ENCODE data around the gene HS3ST3B1. TPM values are rescaled to one million over a fixed set of nuclear protein-coding genes. Genes with fewer than 3 reads are reported as not detected.

The HS3ST3B1 gene
- total RNA-seq, 4 donors from 2014 or later, result 1.5 to 5.3 (median 3.1) TPM; not detected in 1

- Histone ChIP-seq H3K4me1 (peaks cover 0 to 6% of the 10 kb centered on the region in 2 donors), H3K4me3 (peak overlapping the region; percentile 19 to 40), H3K27me3 (peaks cover 4 to 34% of the 10 kb centered on the region in 2 donors), H3K27ac (peak overlapping the region; percentile 18 to 38), H3K36me3 (no peaks in the 10 kb centered on the region), H3K9me3 (no peaks in the 10 kb centered on the region)
- intact Hi-C loops (cut with DNase I; ENCODE audit: low total_unique reads), result no loop called here
- peak; percentile 65 to 87 for DNase-seq
- no peak for TF ChIP-seq POLR2A (IDR thresholded peaks at IDR 0.05)
- TF ChIP-seq, protein P1, sequence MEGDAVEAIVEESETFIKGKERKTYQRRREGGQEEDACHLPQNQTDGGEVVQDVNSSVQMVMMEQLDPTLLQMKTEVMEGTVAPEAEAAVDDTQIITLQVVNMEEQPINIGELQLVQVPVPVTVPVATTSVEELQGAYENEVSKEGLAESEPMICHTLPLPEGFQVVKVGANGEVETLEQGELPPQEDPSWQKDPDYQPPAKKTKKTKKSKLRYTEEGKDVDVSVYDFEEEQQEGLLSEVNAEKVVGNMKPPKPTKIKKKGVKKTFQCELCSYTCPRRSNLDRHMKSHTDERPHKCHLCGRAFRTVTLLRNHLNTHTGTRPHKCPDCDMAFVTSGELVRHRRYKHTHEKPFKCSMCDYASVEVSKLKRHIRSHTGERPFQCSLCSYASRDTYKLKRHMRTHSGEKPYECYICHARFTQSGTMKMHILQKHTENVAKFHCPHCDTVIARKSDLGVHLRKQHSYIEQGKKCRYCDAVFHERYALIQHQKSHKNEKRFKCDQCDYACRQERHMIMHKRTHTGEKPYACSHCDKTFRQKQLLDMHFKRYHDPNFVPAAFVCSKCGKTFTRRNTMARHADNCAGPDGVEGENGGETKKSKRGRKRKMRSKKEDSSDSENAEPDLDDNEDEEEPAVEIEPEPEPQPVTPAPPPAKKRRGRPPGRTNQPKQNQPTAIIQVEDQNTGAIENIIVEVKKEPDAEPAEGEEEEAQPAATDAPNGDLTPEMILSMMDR (IDR thresholded peaks at IDR 0.05), result no peak
These were observed 8.3 kb downstream of the HS3ST3B1 start for GRCh38 chr17:14308965-14309879.

DNA sequence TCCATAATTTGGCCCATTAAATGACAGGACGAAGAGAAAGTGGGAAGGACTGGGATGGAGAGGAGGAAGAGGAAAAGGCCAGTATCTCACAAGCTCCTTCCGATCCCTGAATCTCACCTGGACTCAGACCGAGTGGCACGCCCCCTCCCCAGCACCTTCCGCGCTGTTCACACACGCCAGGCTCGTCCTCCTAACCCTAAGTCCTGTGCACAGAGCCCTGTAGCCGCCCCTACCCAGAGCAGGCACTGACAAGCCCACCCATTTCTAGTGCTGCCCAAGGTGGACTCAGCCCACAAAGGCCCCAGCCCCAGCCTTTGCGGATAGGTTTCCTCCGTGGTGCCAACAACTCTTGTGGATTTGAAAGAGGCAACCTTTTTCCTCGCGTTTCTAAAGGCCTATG lies 9.2 kb downstream of the HS3ST3B1 start:
- no peak overlapping the region for H3K4me3 ChIP-seq
- peaks cover 0 to 6% of the 10 kb centered on the region in 2 donors for H3K4me1 ChIP-seq
- intact Hi-C loops (cut with DNase I; ENCODE audit: low total_unique reads), result no loop called here
- TF ChIP-seq, protein P1 (IDR thresholded peaks at IDR 0.05), result no peak
- TF ChIP-seq POLR2A (IDR thresholded peaks at IDR 0.05), result no peak
- no peak overlapping the region for H3K27ac ChIP-seq
- peaks cover 4 to 31% of the 10 kb centered on the region in 2 donors for H3K27me3 ChIP-seq
- H3K9me3 ChIP-seq, result no peaks in the 10 kb centered on the region
- no peaks in the 10 kb centered on the region for H3K36me3 ChIP-seq
- DNase-seq, result no peak

DNA sequence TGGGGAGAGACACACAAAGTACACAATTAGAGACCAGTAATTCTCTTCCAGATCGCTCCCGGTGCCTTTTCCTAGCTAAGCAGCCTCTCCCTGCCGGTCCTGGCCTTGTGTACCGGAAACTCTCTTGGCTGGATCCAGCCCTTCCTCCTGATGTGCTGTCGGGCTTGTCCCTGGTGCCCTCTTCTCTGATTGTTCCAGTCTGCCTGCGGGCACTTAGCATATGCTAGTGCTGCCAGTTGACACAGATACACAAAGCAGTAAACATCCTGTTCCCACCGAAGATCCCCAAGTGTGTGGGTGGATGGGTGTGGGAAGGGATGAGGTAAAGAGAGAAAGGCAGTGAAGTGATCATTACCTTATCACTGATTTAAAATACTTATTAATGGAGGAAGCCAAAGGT lies 9.7 kb downstream of the HS3ST3B1 start:
- intact Hi-C loops (cut with DNase I; ENCODE audit: low total_unique reads), result no loop called here
- no peak for DNase-seq
- Histone ChIP-seq H3K4me3 (no peak overlapping the region), H3K27ac (no peak overlapping the region), H3K9me3 (no peaks in the 10 kb centered on the region), H3K36me3 (no peaks in the 10 kb centered on the region), H3K4me1 (peaks cover 0 to 6% of the 10 kb centered on the region in 2 donors), H3K27me3 (peaks cover 4 to 27% of the 10 kb centered on the region in 2 donors)
- TF ChIP-seq POLR2A (IDR thresholded peaks at IDR 0.05), result no peak
- TF ChIP-seq, protein P1 (IDR thresholded peaks at IDR 0.05), result no peak

GRCh38 chr17:14311186-14311705 lies 10.4 kb downstream of the HS3ST3B1 start:
- H3K4me1 ChIP-seq, result peaks cover 0 to 6% of the 10 kb centered on the region in 2 donors
- intact Hi-C loops (cut with DNase I; ENCODE audit: low total_unique reads), result no loop called here
- TF ChIP-seq, protein P1 (IDR thresholded peaks at IDR 0.05), result no peak
- no peak for TF ChIP-seq POLR2A (IDR thresholded peaks at IDR 0.05)
- H3K4me3 ChIP-seq, result no peak overlapping the region
- no peaks in the 10 kb centered on the region for H3K9me3 ChIP-seq
- no peak overlapping the region for H3K27ac ChIP-seq
- H3K36me3 ChIP-seq, result no peaks in the 10 kb centered on the region
- no peak for DNase-seq
- peaks cover 4 to 26% of the 10 kb centered on the region in 2 donors for H3K27me3 ChIP-seq

- H3K36me3 ChIP-seq, result no peaks in the 10 kb centered on the region
- TF ChIP-seq, protein P1 (IDR thresholded peaks at IDR 0.05), result no peak
- TF ChIP-seq POLR2A (IDR thresholded peaks at IDR 0.05), result no peak
- H3K4me1 ChIP-seq, result peaks cover 0 to 6% of the 10 kb centered on the region in 2 donors
- DNase-seq, result no peak
- no peak overlapping the region for H3K4me3 ChIP-seq
- H3K27ac ChIP-seq, result no peak overlapping the region
- intact Hi-C loops (cut with DNase I; ENCODE audit: low total_unique reads), result no loop called here
- peaks cover 4 to 18% of the 10 kb centered on the region in 2 donors for H3K27me3 ChIP-seq
- H3K9me3 ChIP-seq, result no peaks in the 10 kb centered on the region
These were observed 11.1 kb downstream of the HS3ST3B1 start for GRCh38 chr17:14311981-14312380.
